ENCODE results near the gene ABCG1.

The ABCG1 gene

GRCh38 chr21:42203936-42204335 lies 15.0 kb upstream of the ABCG1 start:
- ChIA-PET CTCF (interaction anchor here (0.7 kb wide), 1 partner anchor 56 kb away, joined by 3 read pairs; no protein-coding TSS in a partner anchor), POLR2A (ENCODE audit: low non-redundant PET) (no interaction called here)
- no peak overlapping the region for H3K27ac ChIP-seq
- no peak for DNase-seq (ENCODE audit: low spot score)
- no peak for TF ChIP-seq CTCF (conservative IDR thresholded peaks at IDR 0.05; ENCODE audit: low read depth)

GRCh38 chr21:42207426-42207825 lies 11.5 kb upstream of the ABCG1 start:
- no peak overlapping the region for H3K27ac ChIP-seq
- POLR2A ChIA-PET (ENCODE audit: low non-redundant PET), result no interaction called here
- CTCF ChIA-PET, result no interaction called here
- no peak for TF ChIP-seq CTCF (conservative IDR thresholded peaks at IDR 0.05; ENCODE audit: low read depth)
- DNase-seq (ENCODE audit: low spot score), result no peak

GRCh38 chr21:42208036-42208435 lies 10.9 kb upstream of the ABCG1 start:
- TF ChIP-seq CTCF (conservative IDR thresholded peaks at IDR 0.05; ENCODE audit: low read depth), result no peak
- CTCF ChIA-PET, result no interaction called here
- POLR2A ChIA-PET (ENCODE audit: low non-redundant PET), result no interaction called here
- H3K27ac ChIP-seq, result no peak overlapping the region
- DNase-seq (ENCODE audit: low spot score), result no peak

GRCh38 chr21:42208801-42209490 lies 10.0 kb upstream of the ABCG1 start:
- no peak for TF ChIP-seq CTCF (conservative IDR thresholded peaks at IDR 0.05; ENCODE audit: low read depth)
- DNase-seq (ENCODE audit: low spot score), result no peak
- ChIA-PET CTCF (no interaction called here), POLR2A (ENCODE audit: low non-redundant PET) (no interaction called here)
- H3K27ac ChIP-seq, result no peak overlapping the region

- no peak for TF ChIP-seq CTCF (conservative IDR thresholded peaks at IDR 0.05; ENCODE audit: low read depth)
- DNase-seq (ENCODE audit: low spot score), result no peak
- POLR2A ChIA-PET (ENCODE audit: low non-redundant PET), result no interaction called here
- H3K27ac ChIP-seq, result no peak overlapping the region
- CTCF ChIA-PET, result no interaction called here
These were observed 9.0 kb upstream of the ABCG1 start for GRCh38 chr21:42209801-42210479.

- TF ChIP-seq CTCF (conservative IDR thresholded peaks at IDR 0.05; ENCODE audit: low read depth), result no peak
- ChIA-PET CTCF (no interaction called here), POLR2A (ENCODE audit: low non-redundant PET) (no interaction called here)
These were observed 6.7 kb upstream of the ABCG1 start for GRCh38 chr21:42212266-42212665.

More at GRCh38 chr21:42212266-42212665, 6.7 kb upstream of the ABCG1 start:
- no peak overlapping the region for H3K27ac ChIP-seq
- no peak for DNase-seq (ENCODE audit: low spot score)

All from RWPE1 (cell line).